SK-N-MC (cell line): ENCODE results near the gene SLC25A14.

Experiments
- EZH2 ChIP-seq: fragments of 200-600 bp; sonication (generic); IDR thresholded peaks from one replicate; pipeline ENCODE4 v1.6.1; 2017; ENCODE audit warnings: antibody characterized with exemption
- FOXP2 ChIP-seq: optimal IDR thresholded peaks from 2 replicates; pipeline ENCODE3; 2011; ENCODE audit warnings: mild to moderate bottlenecking, moderate library complexity; ENCODE audit not compliant: insufficient read depth; ENCODE audit errors: extremely low read length, control extremely low read depth
- POLR2AphosphoS5 ChIP-seq: IDR thresholded peaks from 2 replicates; pipeline ENCODE4 v1.6.1; 2012; ENCODE audit warnings: mild to moderate bottlenecking, low read depth, low read length, borderline replicate concordance

DNA sequence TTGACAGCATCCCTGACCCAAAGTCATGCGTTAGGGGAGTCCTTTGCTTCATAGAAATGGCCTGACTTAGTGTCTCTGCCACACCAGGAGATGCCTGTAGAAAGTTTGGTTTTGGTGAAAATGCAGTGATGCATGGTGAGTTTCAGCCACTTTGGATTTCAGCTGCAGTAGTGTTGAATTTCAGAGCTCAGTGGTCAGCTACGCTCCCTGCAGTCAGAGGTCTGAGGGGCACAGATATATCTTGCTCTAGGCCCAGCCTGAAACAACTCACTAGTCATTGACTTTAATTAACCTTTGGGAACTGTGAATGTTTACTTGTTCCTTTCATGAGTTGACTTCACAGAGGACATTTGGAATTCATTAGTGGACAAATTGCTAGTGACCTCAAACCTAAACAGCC is 79.5 kb downstream of the SLC25A14 start:
- no peak for TF ChIP-seq EZH2
- TF ChIP-seq POLR2AphosphoS5: no peak
- TF ChIP-seq FOXP2: no peak
